ENCODE data around the gene TCF4.

DNA sequence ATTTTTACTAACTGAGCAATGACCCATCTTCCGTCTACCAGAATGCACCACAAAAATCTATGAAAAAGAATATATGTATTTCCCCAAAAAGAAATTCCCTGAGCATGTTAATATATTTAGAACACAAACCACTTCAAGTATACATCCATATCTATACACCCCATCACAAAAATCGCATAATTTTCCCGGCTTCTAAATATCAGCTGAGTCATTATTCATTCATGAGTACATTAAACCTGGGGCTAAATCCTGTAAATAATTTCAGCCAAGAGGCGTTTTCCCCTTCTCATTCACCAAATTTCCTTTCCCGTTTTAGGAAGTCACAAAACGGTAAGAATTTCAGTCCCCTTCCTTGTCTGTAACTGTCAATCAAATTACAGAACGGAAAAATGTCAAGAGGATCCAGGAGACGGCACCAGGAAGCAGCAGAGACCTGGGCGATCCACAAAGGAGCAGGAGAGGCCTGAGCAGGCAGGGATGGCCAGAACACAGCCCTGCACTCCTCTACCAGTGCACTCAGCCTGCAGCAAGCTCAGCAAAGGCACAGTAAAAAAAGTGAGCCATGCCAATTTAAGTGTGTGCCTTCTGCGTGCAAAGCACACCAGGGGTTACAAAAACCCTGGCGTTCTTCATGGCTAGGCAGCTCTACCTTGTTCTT is 300.7 kb downstream of the TCF4 start:
- TF ChIP-seq, protein P1, sequence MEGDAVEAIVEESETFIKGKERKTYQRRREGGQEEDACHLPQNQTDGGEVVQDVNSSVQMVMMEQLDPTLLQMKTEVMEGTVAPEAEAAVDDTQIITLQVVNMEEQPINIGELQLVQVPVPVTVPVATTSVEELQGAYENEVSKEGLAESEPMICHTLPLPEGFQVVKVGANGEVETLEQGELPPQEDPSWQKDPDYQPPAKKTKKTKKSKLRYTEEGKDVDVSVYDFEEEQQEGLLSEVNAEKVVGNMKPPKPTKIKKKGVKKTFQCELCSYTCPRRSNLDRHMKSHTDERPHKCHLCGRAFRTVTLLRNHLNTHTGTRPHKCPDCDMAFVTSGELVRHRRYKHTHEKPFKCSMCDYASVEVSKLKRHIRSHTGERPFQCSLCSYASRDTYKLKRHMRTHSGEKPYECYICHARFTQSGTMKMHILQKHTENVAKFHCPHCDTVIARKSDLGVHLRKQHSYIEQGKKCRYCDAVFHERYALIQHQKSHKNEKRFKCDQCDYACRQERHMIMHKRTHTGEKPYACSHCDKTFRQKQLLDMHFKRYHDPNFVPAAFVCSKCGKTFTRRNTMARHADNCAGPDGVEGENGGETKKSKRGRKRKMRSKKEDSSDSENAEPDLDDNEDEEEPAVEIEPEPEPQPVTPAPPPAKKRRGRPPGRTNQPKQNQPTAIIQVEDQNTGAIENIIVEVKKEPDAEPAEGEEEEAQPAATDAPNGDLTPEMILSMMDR (conservative IDR thresholded peaks at IDR 0.05; ENCODE audit: low read length), result no peak
- no peak for TF ChIP-seq EZH2phosphoT487 (IDR thresholded peaks at IDR 0.05; ENCODE audit: borderline replicate concordance)

All from Loucy (cell line).